Right cardiac atrium (tissue), 5 donors: ENCODE measurements around the gene TNPO3. TPM values are rescaled to one million over a fixed set of nuclear protein-coding genes. Genes with fewer than 3 reads are reported as not detected.

ENCODE experiments used
- ATAC-seq, 2 donors: fragments of 200-7000 bp; cut with Tn5 transposase; one replicate each; pipeline versions ENCODE4 v1.8.0 to v1.9.1; 2020; ENCODE audit warnings: moderate library complexity in 2 of 2, mild to moderate bottlenecking in 1 of 2
- DNase-seq, 3 donors: peaks; one replicate each; pipeline ENCODE4 v3.0.0-alpha.2; 2020
- H3K27ac ChIP-seq: one replicate; pipeline ENCODE4 v1.5.1; 2013; ENCODE audit warnings: mild to moderate bottlenecking, low read length, control low read depth, moderate library complexity
- H3K27me3 ChIP-seq: one replicate; pipeline ENCODE4 v1.6.1; 2013; ENCODE audit not compliant: control insufficient read depth, insufficient read depth
- H3K4me1 ChIP-seq: one replicate; pipeline ENCODE4 v1.6.1; 2013; ENCODE audit warnings: low read length; ENCODE audit not compliant: control insufficient read depth, insufficient read depth
- H3K4me3 ChIP-seq: one replicate; pipeline ENCODE4 v1.5.1; 2013; ENCODE audit warnings: low read length, control low read depth
- H3K9me3 ChIP-seq: one replicate; pipeline ENCODE4 v1.6.1; 2013; ENCODE audit warnings: low read length; ENCODE audit not compliant: control insufficient read depth
- WGBS: extraction: QIAGEN DNeasy Blood & Tissue Kit; methylation state at CpG from one replicate; pipeline ENCODE4 v1.1.7; 2013; 5-methylcytosine and 5-hydroxymethylcytosine counted together
- intact Hi-C, 4 donors: fragments of 100-400 bp; cut with DNase I; formaldehyde crosslinking; loops; one replicate each; pipeline versions ENCODE4 v1.11.0 to v1.14.0; 2022 to 2023
- polyA plus RNA-seq: library from polyadenylated mRNA; stranded (reverse); fragments of 200-250 nt; gene quantifications from one replicate; pipeline ENCODE4 v1.2.3, GENCODE V29; 2013
- total RNA-seq, 4 donors: library from RNA; stranded (reverse); fragmentation: NEBNext Ultra II Directional; extraction: Animal tissue kit (Norgen Biotek cat#: 25700); gene quantifications; one replicate each; pipeline ENCODE4 v1.2.1, GENCODE V29; 2021
- donor health status: healthy with polysubstance abuse.
- donor health status: DM: no; HTN: yes; CAD: no.
- donor health status: DM: no; HTN: no; CAD: no.
- donor health status: DM: no; HTN: yes; CAD: no; lungs with severe emphysema.
- donor health status: DM: yes; HTN: yes; CAD: no.

Gene TNPO3
- total and polyA plus RNA-seq, 5 donors: 12.2 to 29.5 (median 26.4) TPM

DNA sequence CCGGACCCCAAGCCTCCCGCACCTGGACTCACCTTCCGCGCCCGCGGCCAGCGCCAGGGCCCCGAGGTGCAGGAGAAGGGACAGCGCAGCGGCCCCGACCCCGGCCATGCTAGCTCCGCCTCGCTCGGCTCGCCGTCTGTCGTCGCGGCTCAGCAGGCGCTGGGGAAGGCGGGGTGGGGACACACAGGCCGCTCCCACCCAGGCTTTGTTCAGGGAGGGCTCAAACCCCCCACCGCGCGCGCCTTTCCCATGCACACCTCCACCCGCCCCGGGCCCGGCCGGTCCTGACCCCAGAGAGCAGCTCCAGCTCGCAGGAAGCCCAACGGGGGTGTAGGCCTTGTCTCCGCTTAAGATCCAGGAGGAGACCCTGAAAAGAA is 144.4 kb downstream of the TNPO3 start, which contains the start of gene KCP:
Gene KCP, minus strand, starts transcription at position 141 of the 377 bp plus-strand sequence. Its CDS starts 33 bp downstream, at position 108.
- peak in 1 of 2 donors; percentile 3 for ATAC-seq
- H3K4me1 ChIP-seq: no peaks in the 10 kb centered on the region
- no peaks in the 10 kb centered on the region for H3K9me3 ChIP-seq
- H3K4me3 ChIP-seq: peak within 1 kb of the TSS; percentile 27
- H3K27me3 ChIP-seq: no peaks in the 10 kb centered on the region
- no peak within 1 kb of the TSS for H3K27ac ChIP-seq
- WGBS: 19% methylated on average over 34 of the region's 34 CpGs
- DNase-seq: peak in 1 of 3 donors; percentile 45
- intact Hi-C loops: loop anchor here in 1 of 4 donors (10.0 kb wide), 1 partner anchor 174 kb away; no protein-coding TSS in a partner anchor

DNA sequence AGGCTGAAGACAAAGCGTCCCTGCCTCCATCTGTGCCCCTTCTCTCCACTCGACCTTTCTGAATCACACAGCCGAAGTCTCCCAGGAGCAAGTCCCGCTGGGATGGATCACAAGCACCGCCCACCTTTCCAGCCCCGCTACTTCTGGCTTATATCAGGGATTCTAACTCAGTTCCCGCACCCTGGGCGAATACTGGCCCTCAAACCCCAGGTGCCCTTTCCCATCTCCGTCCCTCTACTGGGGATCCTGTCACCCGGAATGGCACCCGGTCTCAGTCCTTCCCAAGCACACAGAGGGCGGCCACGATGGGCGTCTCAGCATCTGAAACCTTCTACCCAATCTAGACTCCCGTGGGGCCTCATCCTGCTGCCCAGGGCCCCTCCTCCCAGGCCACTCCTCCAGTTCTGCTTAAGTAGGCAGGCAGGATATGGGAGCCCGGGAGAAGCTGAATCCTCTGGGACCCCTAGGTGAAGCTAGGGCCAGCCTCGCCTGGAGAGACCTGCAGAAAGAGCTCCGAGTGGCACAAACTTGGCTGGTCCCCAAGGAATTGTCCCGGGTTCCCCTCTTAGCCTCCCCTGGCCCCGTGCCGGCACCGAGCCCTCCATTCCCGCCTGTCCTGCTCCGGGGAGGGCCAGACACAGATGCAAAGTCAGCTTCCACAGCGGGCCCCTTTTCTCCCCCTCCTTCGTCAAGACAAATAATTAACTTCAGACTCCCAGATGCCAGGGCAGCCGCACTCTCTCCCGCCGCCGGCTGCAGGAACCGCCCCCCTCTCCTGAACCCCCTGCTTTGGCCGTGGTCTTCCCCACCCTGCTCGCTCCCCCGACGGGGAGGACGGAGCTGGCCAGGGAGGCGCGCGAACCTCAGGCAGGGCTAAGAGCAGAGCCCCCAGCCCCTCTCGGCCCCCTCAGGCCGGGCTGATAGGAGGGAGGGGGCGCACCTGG is 145.0 kb downstream of the TNPO3 start:
- DNase-seq: peak; percentile 34 to 69 (median 54)
- no peaks in the 10 kb centered on the region for H3K27me3 ChIP-seq
- intact Hi-C loops: loop anchor here in 2 of 4 donors (5.0 to 10.0 kb wide), 2 partner anchors 175 to 177 kb away; no protein-coding TSS in a partner anchor

DNA sequence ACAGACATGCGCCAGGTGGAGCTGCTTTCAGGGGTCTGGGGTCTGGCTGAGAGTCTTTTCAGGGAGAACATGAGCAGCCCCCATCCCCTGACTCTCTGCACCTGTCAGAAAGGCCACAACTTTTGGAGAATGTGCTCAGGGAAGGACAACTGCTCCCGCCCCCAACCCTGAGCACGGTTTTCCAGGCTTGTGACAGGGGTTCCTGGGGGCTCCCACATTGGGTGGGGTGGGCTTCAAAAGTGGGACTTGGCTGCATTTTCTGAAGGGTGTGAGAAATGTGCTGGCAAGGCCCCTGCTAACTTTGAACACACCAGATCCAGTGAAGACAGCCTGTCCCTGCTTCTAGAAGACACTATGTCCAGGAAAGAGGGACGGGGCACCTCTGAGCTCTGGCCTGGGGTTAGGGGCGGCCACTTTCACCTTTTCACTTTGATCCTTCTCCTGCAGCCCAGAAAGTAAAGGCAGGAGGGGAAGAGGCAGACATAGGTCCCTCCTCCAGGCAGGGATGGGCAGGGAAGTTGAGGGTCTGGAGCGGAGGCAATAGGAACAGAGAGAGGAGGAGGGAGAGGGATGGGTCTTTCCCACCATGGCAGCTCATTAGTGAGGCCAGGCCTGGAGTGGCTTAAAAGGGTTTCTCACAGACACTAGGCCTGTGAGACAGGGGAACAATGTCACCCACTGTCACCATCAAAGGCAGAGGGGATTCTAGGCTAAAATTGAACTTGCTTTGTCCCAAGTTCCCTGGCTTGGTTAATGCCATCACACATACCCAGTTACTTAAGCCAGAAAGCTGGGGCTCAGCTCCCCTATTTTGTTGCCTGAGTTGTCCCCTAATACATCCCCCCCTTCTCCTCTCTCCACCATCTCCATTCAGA is 145.9 kb downstream of the TNPO3 start:
- intact Hi-C loops: loop anchor here in 1 of 4 donors (5.0 kb wide), 1 partner anchor 178 kb away; no protein-coding TSS in a partner anchor
- Histone ChIP-seq H3K4me3 (no peak overlapping the region), H3K27ac (no peak overlapping the region), H3K27me3 (no peaks in the 10 kb centered on the region), H3K4me1 (no peaks in the 10 kb centered on the region), H3K9me3 (no peaks in the 10 kb centered on the region)
- ATAC-seq (no peak), DNase-seq (peak in 1 of 3 donors; percentile 11)
- 89% methylated on average over 6 of the region's 6 CpGs for WGBS

More for the DNA sequence above, 145.0 kb downstream of the TNPO3 start:
- Histone ChIP-seq H3K4me3 (peak overlapping the region; percentile 27), H3K9me3 (no peaks in the 10 kb centered on the region), H3K4me1 (no peaks in the 10 kb centered on the region), H3K27ac (no peak overlapping the region)
- WGBS: 12% methylated on average over 42 of the region's 42 CpGs
- peak; percentile 8 to 27 for ATAC-seq

DNA sequence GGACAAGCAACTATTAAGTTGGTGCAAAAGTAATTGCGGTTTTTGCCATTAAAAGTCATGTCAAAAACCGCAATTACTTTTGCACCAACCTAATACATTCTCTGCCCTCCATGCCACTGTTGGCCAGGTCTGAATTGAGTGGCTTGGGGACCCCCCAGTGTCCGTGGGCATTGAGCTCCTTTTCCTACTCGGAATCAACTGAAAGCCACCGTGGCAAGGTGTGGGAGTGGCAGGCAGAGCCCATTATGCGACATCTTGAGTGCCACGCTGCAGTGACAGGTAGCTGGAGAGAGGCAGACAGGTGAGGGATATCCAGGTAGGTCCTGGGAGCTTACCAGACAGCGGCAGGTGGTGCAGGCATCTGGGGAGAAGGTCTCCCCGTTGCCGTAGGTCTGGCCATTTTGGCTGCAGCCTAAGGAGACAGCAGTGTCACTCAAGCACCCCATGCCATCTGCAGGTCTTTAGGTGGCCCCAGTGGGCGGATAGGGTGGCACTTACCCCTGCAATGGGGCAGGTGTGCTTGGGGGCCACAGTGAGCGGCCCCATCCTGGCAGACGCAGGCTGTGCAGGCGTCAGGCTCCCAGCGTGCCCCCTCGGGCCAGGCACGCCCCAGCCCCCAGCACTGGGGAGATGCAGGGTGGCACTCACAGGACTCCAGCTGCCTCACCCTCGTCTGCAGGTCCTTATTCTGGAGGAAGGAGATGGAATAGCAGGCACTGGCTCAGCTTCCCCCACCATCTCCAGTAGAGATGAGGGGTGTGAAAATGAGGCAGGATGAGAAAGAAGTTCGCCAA is 147.9 kb downstream of the TNPO3 start:
- Histone ChIP-seq H3K4me1 (no peaks in the 10 kb centered on the region), H3K27ac (no peak overlapping the region), H3K4me3 (no peak overlapping the region), H3K9me3 (no peaks in the 10 kb centered on the region), H3K27me3 (no peaks in the 10 kb centered on the region)
- ATAC-seq (no peak), DNase-seq (peak in 2 of 3 donors; percentile 36 to 37)
- WGBS: 85% methylated on average over 19 of the region's 19 CpGs
- intact Hi-C loops: loop anchor here in 1 of 4 donors (5.0 kb wide), 1 partner anchor 180 kb away; no protein-coding TSS in a partner anchor

DNA sequence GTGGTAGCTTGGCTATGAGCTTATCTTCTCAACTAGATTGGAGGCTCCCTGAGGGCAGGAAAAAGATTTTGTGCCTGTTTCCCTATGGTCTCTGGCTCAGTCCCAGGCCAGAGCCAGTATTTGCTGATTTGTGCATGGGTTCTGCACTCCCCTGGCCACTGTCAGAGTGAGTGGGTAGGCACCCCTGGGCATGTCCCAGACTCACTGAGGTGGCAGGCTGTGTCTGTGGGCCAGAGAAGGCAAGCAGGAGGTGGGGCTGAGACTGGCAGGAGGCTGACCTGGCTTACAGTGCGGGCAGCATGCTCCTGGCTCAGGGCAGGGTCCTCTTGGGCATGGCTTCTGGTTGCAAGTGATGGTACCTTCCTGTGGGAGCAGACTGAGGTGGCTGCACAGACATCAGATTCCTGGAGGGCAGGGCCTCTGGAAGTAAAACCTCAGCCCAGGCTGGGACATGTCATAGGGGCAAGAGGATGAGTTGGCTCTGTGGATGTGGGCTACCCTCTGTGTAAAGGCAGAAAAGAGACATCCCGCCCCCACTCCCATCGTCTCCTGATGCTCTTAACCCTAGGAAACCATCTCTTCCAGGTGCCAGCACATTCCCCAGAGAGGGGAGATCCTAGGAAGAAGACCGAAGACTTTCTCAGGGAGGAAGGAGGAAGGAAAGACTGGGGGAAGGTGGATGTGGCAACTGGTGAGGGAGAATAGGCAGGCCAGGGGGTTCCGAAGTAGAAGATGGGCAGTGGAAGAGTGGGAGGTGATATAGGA is 148.7 kb downstream of the TNPO3 start:
- Histone ChIP-seq H3K27ac (no peak overlapping the region), H3K4me1 (no peaks in the 10 kb centered on the region), H3K27me3 (no peaks in the 10 kb centered on the region), H3K4me3 (no peak overlapping the region), H3K9me3 (no peaks in the 10 kb centered on the region)
- WGBS: 87% methylated on average over 5 of the region's 5 CpGs
- DNase-seq (peak in 1 of 3 donors; percentile 3), ATAC-seq (no peak)
- intact Hi-C loops: loop anchor here in 1 of 4 donors (5.0 kb wide), 1 partner anchor 181 kb away; no protein-coding TSS in a partner anchor

DNA sequence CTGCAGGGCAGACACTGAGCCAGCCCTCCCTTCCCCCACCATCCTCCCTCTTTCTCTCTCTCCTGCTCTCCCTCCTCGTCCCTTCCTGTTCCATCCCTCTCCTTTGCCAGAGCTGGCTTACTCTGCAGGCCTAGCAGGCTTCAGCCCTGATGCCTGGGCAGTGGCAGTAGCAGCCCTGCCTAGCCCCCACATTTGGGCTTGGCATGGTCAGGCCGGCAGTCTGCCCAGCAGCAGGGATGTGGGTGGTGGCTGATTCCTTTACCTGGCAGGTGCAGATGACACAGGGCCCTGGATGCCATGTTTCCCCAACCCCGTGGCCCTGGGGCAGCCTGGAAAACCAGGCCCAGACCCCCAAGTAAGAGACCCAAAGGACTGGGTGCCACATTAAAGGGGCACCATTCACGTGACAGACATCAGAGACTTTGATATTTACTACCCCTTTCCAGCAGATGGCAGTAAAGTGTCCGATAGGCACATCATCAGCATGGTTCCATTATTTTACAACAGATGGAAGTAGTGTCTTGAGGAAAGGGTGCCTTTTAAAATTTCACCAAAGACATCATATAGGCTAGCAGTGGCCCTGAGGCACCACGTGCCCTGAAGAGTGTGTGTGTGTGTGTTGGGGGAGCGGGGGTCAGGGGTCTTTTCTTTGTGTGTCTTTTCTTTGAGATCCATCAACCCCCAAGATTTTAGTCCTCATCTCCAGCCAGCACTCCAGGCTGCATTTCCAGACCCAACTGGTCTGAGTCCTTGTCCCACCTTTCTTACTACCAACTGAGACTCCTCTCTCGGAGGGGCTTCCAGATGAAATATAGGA is 150.3 kb downstream of the TNPO3 start:
- intact Hi-C loops: loop anchor here in 2 of 4 donors (5.0 kb wide), 2 partner anchors 183 to 188 kb away; no protein-coding TSS in a partner anchor
- ATAC-seq (peak; percentile 27 to 31), DNase-seq (peak in 1 of 3 donors; percentile 43)
- Histone ChIP-seq H3K27ac (no peak overlapping the region), H3K4me3 (no peak overlapping the region), H3K4me1 (no peaks in the 10 kb centered on the region), H3K9me3 (no peaks in the 10 kb centered on the region), H3K27me3 (no peaks in the 10 kb centered on the region)
- 44% methylated on average over 8 of the region's 8 CpGs for WGBS

Other genes starting within 250 kb of the TNPO3 start
- 100 to 1,000 TPM; 244 to 358 (median 285) TPM for gene FLNC, start 224.7 kb downstream of the TNPO3 start, total RNA-seq
- gene FLNC, start 224.7 kb downstream of the TNPO3 start, polyA plus RNA-seq: 216 TPM
- gene ATP6V1F, start 192.3 kb downstream of the TNPO3 start, total RNA-seq: 100 to 1,000 TPM; 127 to 139 (median 134) TPM
- gene ATP6V1F, start 192.3 kb downstream of the TNPO3 start, polyA plus RNA-seq: 224 TPM
- under 1 TPM; 0.23 to 0.28 (median 0.24) TPM for gene KCP, start 144.4 kb downstream of the TNPO3 start, total RNA-seq
- 0.36 TPM for gene KCP, start 144.4 kb downstream of the TNPO3 start, polyA plus RNA-seq
- gene IRF5, start 117.2 kb downstream of the TNPO3 start, total RNA-seq: 1 to 10 TPM; 3.0 to 4.6 (median 4.2) TPM
- gene IRF5, start 117.2 kb downstream of the TNPO3 start, polyA plus RNA-seq: 1.6 TPM
- gene TSPAN33, start 89.6 kb upstream of the TNPO3 start, total RNA-seq: 10 to 100 TPM; 12.8 to 17.8 (median 13.2) TPM
- 7.4 TPM for gene TSPAN33, start 89.6 kb upstream of the TNPO3 start, polyA plus RNA-seq
- gene SMO, start 133.5 kb upstream of the TNPO3 start, total RNA-seq: 10 to 100 TPM in 2 of 4 donors, 1 to 10 TPM in 2; 8.3 to 12.6 (median 9.6) TPM
- 4.9 TPM for gene SMO, start 133.5 kb upstream of the TNPO3 start, polyA plus RNA-seq
- 1 to 10 TPM; 6.4 to 8.8 (median 7.9) TPM for gene AHCYL2, start 169.9 kb upstream of the TNPO3 start, total RNA-seq
- 1.8 TPM for gene AHCYL2, start 169.9 kb upstream of the TNPO3 start, polyA plus RNA-seq